Keratinocyte (primary cell): ENCODE data around the gene OR2T35. TPM values are rescaled to one million over a fixed set of nuclear protein-coding genes. Genes with fewer than 3 reads are reported as not detected.
"Not testable (repeated sequence)": the region's sequence is repeated elsewhere in the genome, so short reads cannot be mapped to it uniquely, and the experiment has no call there.

Source experiments
- DNase-seq: peaks from one replicate; pipeline ENCODE4 v3.0.0-alpha.2; 2011; ENCODE audit warnings: low read depth, missing footprints, low spot score
- FAIRE-seq: peaks from 2 replicates; lab custom pipeline; 2011; peaks lifted over from hg19 to GRCh38; lab: Jason Lieb, UNC
- H2AFZ ChIP-seq: 2 replicates; pipeline ENCODE4 v1.6.0; 2012; ENCODE audit warnings: low read length, control low read depth, inconsistent platforms; ENCODE audit not compliant: control insufficient read depth
- H3K27ac ChIP-seq: 2 replicates; pipeline ENCODE4 v1.5.1; 2011; ENCODE audit warnings: low read length; ENCODE audit not compliant: control insufficient read depth, insufficient read depth
- H3K27me3 ChIP-seq: 3 replicates; pipeline ENCODE4 v1.6.0; 2011; ENCODE audit warnings: low read length; ENCODE audit not compliant: control insufficient read depth, insufficient read depth; ENCODE audit errors: extremely low read depth
- H3K36me3 ChIP-seq, 2 experiments: 2 replicates in 1 of 2; 3 replicates in 1 of 2; pipeline ENCODE4 v1.5.1; 2011; ENCODE audit warnings: low read length in 2 of 2, mild to moderate bottlenecking in 1 of 2; ENCODE audit not compliant: control insufficient read depth in 2 of 2, insufficient read depth in 2 of 2; ENCODE audit errors: extremely low read depth in 1 of 2
- H3K4me1 ChIP-seq: 3 replicates; pipeline ENCODE4 v1.5.1; 2011; ENCODE audit warnings: low read length; ENCODE audit not compliant: control insufficient read depth, insufficient read depth; ENCODE audit errors: extremely low read depth
- H3K4me2 ChIP-seq: 3 replicates; pipeline ENCODE4 v1.6.0; 2011; ENCODE audit warnings: low read depth, low read length; ENCODE audit not compliant: control insufficient read depth, insufficient read depth; ENCODE audit errors: extremely low read depth
- H3K4me3 ChIP-seq, 3 experiments: fragments of 200-600 bp in 1 of 3; sonication (generic) in 1 of 3; 2 replicates in 2 of 3; 3 replicates in 1 of 3; pipeline ENCODE4 v1.5.1; 2011 to 2016; ENCODE audit warnings: low read length in 3 of 3, mild to moderate bottlenecking in 3 of 3, control low read depth in 2 of 3, inconsistent platforms in 1 of 3, low read depth in 1 of 3, mixed read lengths in 1 of 3, mixed run types in 1 of 3, moderate library complexity in 1 of 3; ENCODE audit not compliant: control insufficient read depth in 2 of 3, insufficient read depth in 2 of 3; ENCODE audit errors: extremely low read depth in 1 of 3
- H3K79me2 ChIP-seq: 2 replicates; pipeline ENCODE4 v1.6.0; 2012; ENCODE audit warnings: low read length; ENCODE audit not compliant: control insufficient read depth, insufficient read depth
- H3K9ac ChIP-seq: 3 replicates; pipeline ENCODE4 v1.6.0; 2011; ENCODE audit warnings: low read length; ENCODE audit not compliant: control insufficient read depth, insufficient read depth; ENCODE audit errors: extremely low read depth
- H3K9me1 ChIP-seq: 3 replicates; pipeline ENCODE4 v1.6.0; 2011; ENCODE audit warnings: low read length; ENCODE audit not compliant: control insufficient read depth, insufficient read depth; ENCODE audit errors: extremely low read depth
- H3K9me3 ChIP-seq: 2 replicates; pipeline ENCODE4 v1.5.1; 2012; ENCODE audit warnings: low read depth, low read length; ENCODE audit not compliant: control insufficient read depth
- H4K20me1 ChIP-seq: 3 replicates; pipeline ENCODE4 v1.6.0; 2011; ENCODE audit warnings: low read length; ENCODE audit not compliant: control insufficient read depth, insufficient read depth; ENCODE audit errors: extremely low read depth
- dilution Hi-C: fragments of 300-500 bp; cut with MboI; formaldehyde crosslinking; loops from one replicate; pipeline ENCODE4 v1.7.0; 2020; ENCODE audit warnings: low sequenced_read_pairs; ENCODE audit not compliant: extremely low pct_ligation_motif_present
- polyA plus RNA-seq, 5 experiments: library from polyadenylated mRNA; depleted of rRNA in 3 of 5; stranded (reverse) in 3 of 5; stranded (forward) in 1 of 5; unstranded in 1 of 5; fragments of >200 nt; gene quantifications; 1 replicate in 1 of 5; 2 replicates in 3 of 5; 3 replicates in 1 of 5; pipeline versions ENCODE4 v1.2.1 to v1.2.3, GENCODE V29; 2011 to 2012; ENCODE audit warnings: missing spikeins in 2 of 5, low read depth in 1 of 5, low replicate concordance in 1 of 5

Gene OR2T35
- polyA plus RNA-seq, 1 donor (not counting 4 experiments of a cell fraction or from before 2014, with no cell fraction given): not detected

DNA sequence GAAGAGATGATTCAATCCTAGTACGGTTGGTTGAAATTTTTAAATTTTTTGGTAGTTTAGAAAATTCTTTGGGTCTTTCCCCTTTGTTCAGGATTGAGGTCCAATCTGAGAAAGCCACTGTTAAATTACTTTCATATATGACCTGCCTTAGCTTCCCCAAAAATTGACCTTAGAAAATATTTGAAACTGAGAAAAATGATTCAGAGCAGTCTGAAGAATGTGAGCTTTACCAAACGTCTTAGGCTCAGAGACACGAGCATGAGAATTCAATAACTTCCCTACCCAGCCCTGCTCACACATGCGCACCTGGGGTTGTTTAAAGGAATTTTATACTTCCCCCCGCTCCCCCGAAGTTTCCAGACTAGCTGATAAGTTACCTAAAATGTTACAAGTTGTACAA is 11.7 kb upstream of the OR2T35 start:
- H4K20me1 ChIP-seq, H3K27me3 ChIP-seq, H3K9me1 ChIP-seq, H3K4me2 ChIP-seq, H3K79me2 ChIP-seq, H3K9ac ChIP-seq, H3K27ac ChIP-seq, dilution Hi-C loops, H3K4me3 ChIP-seq, H3K36me3 ChIP-seq, H2AFZ ChIP-seq, H3K4me1 ChIP-seq, DNase-seq, H3K9me3 ChIP-seq, FAIRE-seq: not testable (repeated sequence)

DNA sequence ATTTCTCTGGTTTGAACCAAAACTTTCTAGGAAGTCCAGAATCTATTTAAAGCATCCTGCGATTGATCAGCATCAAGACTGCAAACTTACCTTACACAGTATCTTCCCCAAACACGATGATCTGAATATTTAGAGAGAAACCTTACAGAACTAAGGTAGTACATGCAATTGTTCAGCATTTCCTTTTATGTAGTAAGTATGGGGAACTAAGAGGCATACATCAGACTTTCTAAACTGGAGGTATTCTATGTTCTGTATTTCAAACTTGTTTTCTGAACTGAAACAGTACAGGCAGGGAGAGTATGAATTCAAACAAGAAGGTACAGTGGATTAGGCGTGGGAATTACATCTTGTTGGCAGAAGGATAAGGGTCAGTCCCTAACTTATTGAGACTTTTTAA is 10.3 kb upstream of the OR2T35 start, which contains the start of gene OR2T27:
Gene OR2T27 (minus strand): TSS at position 175 of the 400 bp plus-strand sequence. CDS start 4,644 bp downstream, outside the sequence.
- H2AFZ ChIP-seq, H3K4me1 ChIP-seq, H3K9ac ChIP-seq, H4K20me1 ChIP-seq, H3K27ac ChIP-seq, H3K79me2 ChIP-seq, H3K36me3 ChIP-seq, dilution Hi-C loops, DNase-seq, H3K27me3 ChIP-seq, H3K9me1 ChIP-seq, FAIRE-seq, H3K9me3 ChIP-seq, H3K4me2 ChIP-seq, H3K4me3 ChIP-seq: not testable (repeated sequence)

DNA sequence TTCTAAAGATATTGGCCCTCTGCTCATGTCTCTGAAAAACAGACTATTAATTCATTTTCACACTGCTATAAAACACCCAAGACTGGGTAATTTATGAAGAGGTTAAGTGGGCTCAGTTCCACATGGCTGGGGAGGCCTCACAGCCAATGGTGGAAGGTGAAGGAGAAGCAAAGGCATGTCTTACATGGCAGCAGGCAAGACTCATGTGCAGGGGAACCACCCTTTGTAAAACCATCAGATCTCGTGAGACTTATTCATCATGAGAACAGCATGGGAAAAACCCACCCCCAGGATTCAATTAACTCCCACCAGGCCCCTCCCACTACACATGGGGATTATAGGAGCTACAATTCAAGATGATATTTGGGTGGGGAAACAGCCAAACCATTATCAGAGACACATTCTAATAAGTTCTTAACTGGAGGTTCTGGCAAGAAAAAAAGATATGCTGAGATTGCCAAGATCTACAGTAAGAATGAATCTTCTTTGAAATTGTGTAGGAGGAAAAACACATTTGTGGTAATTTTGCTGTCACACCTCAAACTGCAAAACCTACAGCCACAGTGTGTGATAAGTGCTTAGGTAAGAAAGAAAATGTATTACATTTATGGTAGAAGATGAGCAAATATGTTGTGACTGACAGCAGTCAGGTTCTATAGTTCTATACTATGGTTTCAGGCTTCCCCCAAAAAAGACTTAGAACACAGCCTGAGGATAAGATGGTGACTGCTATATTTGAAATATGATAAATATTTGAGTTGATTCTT is 3.9 kb upstream of the OR2T35 start:
- FAIRE-seq, H3K4me2 ChIP-seq, H3K9me3 ChIP-seq, H3K9ac ChIP-seq, H4K20me1 ChIP-seq, DNase-seq, H3K36me3 ChIP-seq, H3K27me3 ChIP-seq, H3K9me1 ChIP-seq, H2AFZ ChIP-seq, H3K4me3 ChIP-seq, H3K4me1 ChIP-seq, dilution Hi-C loops, H3K79me2 ChIP-seq, H3K27ac ChIP-seq: not testable (repeated sequence)

DNA sequence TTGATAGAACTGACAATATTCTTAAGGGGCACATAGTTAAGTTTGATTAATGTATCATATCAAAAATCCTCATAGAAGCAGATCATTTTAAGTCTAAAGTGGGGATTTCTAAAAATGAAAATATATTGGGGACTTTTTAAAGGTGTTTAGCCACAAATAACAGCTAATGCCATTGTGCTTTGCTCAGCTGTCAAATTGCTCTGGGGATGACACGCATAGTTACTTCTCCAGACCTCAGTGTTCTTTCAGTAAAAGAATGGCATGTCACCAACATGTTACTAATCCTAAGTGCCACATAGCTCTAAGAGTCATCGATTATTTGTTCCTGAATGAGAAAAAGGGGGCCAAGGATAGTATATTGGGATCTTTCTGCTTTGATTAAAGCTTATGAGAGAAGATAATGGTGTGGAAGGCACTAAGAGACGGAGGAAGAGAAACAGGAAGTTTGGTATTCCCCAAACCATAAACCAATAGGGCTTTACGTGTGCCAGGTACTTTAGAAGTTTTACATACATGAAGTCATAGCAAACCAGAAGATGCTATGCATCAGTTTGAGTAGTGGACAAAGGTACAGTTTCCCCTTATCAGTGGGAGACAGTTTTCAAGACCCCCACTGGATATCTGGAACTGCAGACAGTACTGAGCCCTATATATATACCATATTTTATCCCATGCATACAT is 2.0 kb downstream of the OR2T35 start:
- DNase-seq, H3K79me2 ChIP-seq, H3K9ac ChIP-seq, H3K4me2 ChIP-seq, H3K27me3 ChIP-seq, H3K27ac ChIP-seq, dilution Hi-C loops, FAIRE-seq, H3K9me1 ChIP-seq, H3K9me3 ChIP-seq, H3K4me3 ChIP-seq, H4K20me1 ChIP-seq, H2AFZ ChIP-seq, H3K4me1 ChIP-seq, H3K36me3 ChIP-seq: not testable (repeated sequence)

DNA sequence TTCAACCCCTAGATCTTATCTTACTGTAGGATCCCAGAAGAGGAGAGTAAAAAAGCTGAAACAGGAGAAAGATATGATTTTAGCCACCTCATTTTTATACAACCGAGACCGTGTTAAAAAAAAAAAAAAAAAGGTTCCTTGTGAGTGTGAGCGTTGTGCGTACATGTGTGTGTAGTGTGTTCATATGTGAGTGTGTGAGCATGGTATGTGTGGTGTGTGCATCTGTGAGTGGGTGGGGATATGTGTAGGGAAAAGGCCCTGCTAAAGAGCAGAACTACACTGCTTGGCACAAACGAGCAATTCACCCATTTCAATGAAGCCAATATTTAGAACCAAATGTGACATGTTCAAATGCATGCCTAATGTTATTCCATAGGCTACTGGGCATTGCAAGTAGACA is 3.5 kb downstream of the OR2T35 start:
- DNase-seq, H3K9me1 ChIP-seq, H4K20me1 ChIP-seq, H2AFZ ChIP-seq, H3K27ac ChIP-seq, FAIRE-seq, H3K27me3 ChIP-seq, H3K9ac ChIP-seq, H3K4me3 ChIP-seq, dilution Hi-C loops, H3K9me3 ChIP-seq, H3K4me2 ChIP-seq, H3K4me1 ChIP-seq, H3K79me2 ChIP-seq, H3K36me3 ChIP-seq: not testable (repeated sequence)
